CD1c-positive myeloid dendritic cell (primary cell): ENCODE data around the gene TOP2B.

Source experiments
- DNase-seq: peaks from one replicate; pipeline ENCODE4 v3.0.0-alpha.2; 2016; ENCODE audit errors: extremely low spot score

TOP2B gene

GRCh38 chr3:25563601-25564000, 101.1 kb downstream of the TOP2B start:
- no peak for DNase-seq

- no peak for DNase-seq
Observed at GRCh38 chr3:25558796-25559195, 105.9 kb downstream of the TOP2B start.

GRCh38 chr3:25558121-25558520, 106.6 kb downstream of the TOP2B start:
- DNase-seq: no peak

GRCh38 chr3:25557694-25558093, 107.0 kb downstream of the TOP2B start:
- DNase-seq: no peak

GRCh38 chr3:25556447-25556846, 108.3 kb downstream of the TOP2B start:
- DNase-seq: no peak

- DNase-seq: no peak
Observed at GRCh38 chr3:25555695-25556437, 108.8 kb downstream of the TOP2B start.

- no peak for DNase-seq
Observed at GRCh38 chr3:25554376-25554775, 110.3 kb downstream of the TOP2B start.

- DNase-seq: no peak
Observed at GRCh38 chr3:25552251-25552650, 112.5 kb downstream of the TOP2B start.

- no peak for DNase-seq
Observed at GRCh38 chr3:25548836-25549235, 115.9 kb downstream of the TOP2B start.

GRCh38 chr3:25547943-25548674, 116.6 kb downstream of the TOP2B start:
- no peak for DNase-seq
